Mesenchymal stem cell (in vitro differentiated cells and primary cell): ENCODE data around the gene ADRM1.

Experiments
- DNase-seq: peaks from one replicate; pipeline ENCODE4 v3.0.0-alpha.2; 2013
- H2AFZ ChIP-seq: one replicate; pipeline ENCODE4 v1.6.1; 2013; ENCODE audit warnings: low read depth, mild to moderate bottlenecking, control low read depth, inconsistent platforms, low read length, moderate library complexity
- H2AK5ac ChIP-seq: 2 replicates; pipeline ENCODE4 v1.6.1; 2013; ENCODE audit warnings: low read length, moderate library complexity, mild to moderate bottlenecking, inconsistent platforms; ENCODE audit not compliant: severe bottlenecking
- H2BK120ac ChIP-seq: one replicate; pipeline ENCODE4 v1.6.1; 2013; ENCODE audit warnings: low read depth, mild to moderate bottlenecking, inconsistent platforms, low read length, moderate library complexity
- H2BK12ac ChIP-seq, 2 experiments: one replicate each; pipeline ENCODE4 v1.6.1; 2013; ENCODE audit warnings: inconsistent platforms in 2 of 2, low read length in 2 of 2, mild to moderate bottlenecking in 2 of 2, moderate library complexity in 2 of 2, control low read depth in 1 of 2
- H2BK15ac ChIP-seq: one replicate; pipeline ENCODE4 v1.6.1; 2013; ENCODE audit warnings: mild to moderate bottlenecking, low read depth, inconsistent platforms; ENCODE audit not compliant: poor library complexity, severe bottlenecking
- H2BK5ac ChIP-seq: 2 replicates; pipeline ENCODE4 v1.6.1; 2013; ENCODE audit warnings: low read depth, mild to moderate bottlenecking, low read length, control low read depth, inconsistent platforms; ENCODE audit not compliant: poor library complexity, severe bottlenecking
- H3K14ac ChIP-seq, 2 experiments: one replicate each; pipeline ENCODE4 v1.6.1; 2013; ENCODE audit warnings: inconsistent platforms in 2 of 2, low read length in 2 of 2, control low read depth in 1 of 2, mild to moderate bottlenecking in 1 of 2, moderate library complexity in 1 of 2
- H3K18ac ChIP-seq, 2 experiments: one replicate each; pipeline ENCODE4 v1.6.1; 2013; ENCODE audit warnings: inconsistent platforms in 2 of 2, low read length in 2 of 2, control low read depth in 1 of 2, low read depth in 1 of 2, mild to moderate bottlenecking in 1 of 2
- H3K23ac ChIP-seq, 2 experiments: one replicate each; pipeline ENCODE4 v1.6.1; 2013; ENCODE audit warnings: inconsistent platforms in 2 of 2, low read length in 2 of 2, mild to moderate bottlenecking in 2 of 2, moderate library complexity in 2 of 2, control low read depth in 1 of 2
- H3K27ac ChIP-seq: 2 replicates; pipeline ENCODE4 v1.5.1; 2013; ENCODE audit warnings: mild to moderate bottlenecking, moderate library complexity, low read length, control low read depth, inconsistent platforms; ENCODE audit not compliant: poor library complexity, severe bottlenecking
- H3K27me3 ChIP-seq, 2 experiments: 2 replicates each; pipeline versions ENCODE4 v1.6.1 to v1.7.0; 2013; ENCODE audit warnings: low read length in 2 of 2, mild to moderate bottlenecking in 2 of 2, moderate library complexity in 2 of 2, control low read depth in 1 of 2, inconsistent platforms in 1 of 2; ENCODE audit not compliant: control insufficient read depth in 1 of 2, insufficient read depth in 1 of 2
- H3K36me3 ChIP-seq, 2 experiments: 2 replicates each; pipeline versions ENCODE4 v1.6.1 to v1.7.0; 2013; ENCODE audit warnings: low read length in 2 of 2, control low read depth in 1 of 2, inconsistent platforms in 1 of 2, low read depth in 1 of 2, mild to moderate bottlenecking in 1 of 2; ENCODE audit not compliant: insufficient read depth in 2 of 2, control insufficient read depth in 1 of 2
- H3K4ac ChIP-seq, 2 experiments: one replicate each; pipeline ENCODE4 v1.6.1; 2013; ENCODE audit warnings: inconsistent platforms in 2 of 2, low read length in 2 of 2, mild to moderate bottlenecking in 2 of 2, moderate library complexity in 2 of 2, control low read depth in 1 of 2, low read depth in 1 of 2
- H3K4me1 ChIP-seq: 2 replicates; pipeline ENCODE4 v1.6.1; 2013; ENCODE audit warnings: low read depth, low read length, control low read depth; ENCODE audit not compliant: control insufficient read depth, insufficient read depth
- H3K4me2 ChIP-seq: 2 replicates; pipeline ENCODE4 v1.6.1; 2013; ENCODE audit warnings: low read length, mild to moderate bottlenecking, inconsistent platforms; ENCODE audit not compliant: poor library complexity, severe bottlenecking
- H3K4me3 ChIP-seq, 2 experiments: 2 replicates each; pipeline versions ENCODE4 v1.5.1 to v1.7.0; 2013; ENCODE audit warnings: low read length in 2 of 2, mild to moderate bottlenecking in 2 of 2, control low read depth in 1 of 2, low read depth in 1 of 2; ENCODE audit not compliant: insufficient read depth in 1 of 2
- H3K79me1 ChIP-seq: replicated peaks from 2 replicates; pipeline ENCODE4 v1.6.1; 2013; ENCODE audit warnings: mild to moderate bottlenecking, control low read depth, low read length, inconsistent platforms; ENCODE audit not compliant: poor library complexity, severe bottlenecking
- H3K9ac ChIP-seq: 2 replicates; pipeline ENCODE4 v1.7.0; 2013; ENCODE audit warnings: mild to moderate bottlenecking, low read length, moderate library complexity
- H3K9me3 ChIP-seq: 2 replicates; pipeline ENCODE4 v1.7.0; 2013; ENCODE audit warnings: mild to moderate bottlenecking, low read length; ENCODE audit not compliant: control insufficient read depth
- H4K8ac ChIP-seq: one replicate; pipeline ENCODE4 v1.6.1; 2013; ENCODE audit warnings: inconsistent platforms, mild to moderate bottlenecking, low read length, moderate library complexity
- H4K91ac ChIP-seq: one replicate; pipeline ENCODE4 v1.6.1; 2013; ENCODE audit warnings: mild to moderate bottlenecking, low read length, inconsistent platforms
- WGBS: methylation state at CpG from one replicate; pipeline ENCODE4 v1.1.7; 2013; ENCODE audit warnings: mixed read lengths; 5-methylcytosine and 5-hydroxymethylcytosine counted together

Gene ADRM1

GRCh38 chr20:62316331-62317166 is 13.8 kb downstream of the ADRM1 start:
- Histone ChIP-seq H2BK12ac (no peak overlapping the region), H3K4me2 (no peak overlapping the region), H3K14ac (no peak overlapping the region), H3K4ac (no peak overlapping the region), H3K4me1 (peaks cover 7% of the 10 kb centered on the region), H3K9me3 (no peaks in the 10 kb centered on the region), H3K27me3 (no peaks in the 10 kb centered on the region), H3K79me1 (peaks cover 34% of the 10 kb centered on the region), H2BK120ac (no peak overlapping the region), H3K4me3 (no peak overlapping the region), H2BK5ac (no peak overlapping the region), H2AK5ac (no peak overlapping the region), H4K91ac (no peak overlapping the region), H3K23ac (no peak overlapping the region), H3K18ac (no peak overlapping the region), H2BK15ac (no peak overlapping the region), H3K36me3 (peaks cover 30 to 91% of the 10 kb centered on the region in 2 experiments), H3K27ac (peak overlapping the region; percentile 5), H3K9ac (no peak overlapping the region), H2AFZ (no peak overlapping the region), H4K8ac (no peak overlapping the region)
- no peak for DNase-seq
- WGBS, result 96% methylated on average over 40 of the region's 40 CpGs

- Histone ChIP-seq H3K9ac (no peak overlapping the region), H3K14ac (no peak overlapping the region), H2BK12ac (no peak overlapping the region), H4K91ac (no peak overlapping the region), H3K27me3 (no peaks in the 10 kb centered on the region), H2AFZ (no peak overlapping the region), H3K9me3 (no peaks in the 10 kb centered on the region), H3K4me3 (no peak overlapping the region), H4K8ac (no peak overlapping the region), H2BK5ac (no peak overlapping the region), H3K79me1 (peaks cover 30% of the 10 kb centered on the region), H3K18ac (no peak overlapping the region), H2AK5ac (no peak overlapping the region), H3K36me3 (peaks cover 35 to 91% of the 10 kb centered on the region in 2 experiments), H3K23ac (no peak overlapping the region), H2BK120ac (no peak overlapping the region), H3K4me2 (no peak overlapping the region), H3K4ac (no peak overlapping the region), H3K27ac (peak overlapping the region; percentile 6), H3K4me1 (peaks cover 7% of the 10 kb centered on the region), H2BK15ac (no peak overlapping the region)
- 87% methylated on average over 18 of the region's 18 CpGs for WGBS
- DNase-seq, result no peak
These were observed 14.4 kb downstream of the ADRM1 start for GRCh38 chr20:62317167-62317655.

- Histone ChIP-seq H3K23ac (no peak overlapping the region), H2AK5ac (no peak overlapping the region), H2BK120ac (no peak overlapping the region), H2BK12ac (no peak overlapping the region), H2BK15ac (no peak overlapping the region), H3K27ac (no peak overlapping the region), H2BK5ac (no peak overlapping the region), H3K4ac (no peak overlapping the region), H4K8ac (no peak overlapping the region), H3K14ac (no peak overlapping the region), H3K79me1 (peaks cover 29% of the 10 kb centered on the region), H3K9me3 (no peaks in the 10 kb centered on the region), H3K9ac (no peak overlapping the region), H2AFZ (no peak overlapping the region), H3K4me1 (peaks cover 7% of the 10 kb centered on the region), H4K91ac (no peak overlapping the region), H3K4me2 (no peak overlapping the region), H3K27me3 (no peaks in the 10 kb centered on the region), H3K18ac (no peak overlapping the region), H3K4me3 (no peak overlapping the region), H3K36me3 (peaks cover 32 to 91% of the 10 kb centered on the region in 2 experiments)
- DNase-seq, result peak; percentile 36
- 96% methylated on average over 34 of the region's 36 CpGs for WGBS
These were observed 15.9 kb downstream of the ADRM1 start for GRCh38 chr20:62318400-62319345.
